ENCODE measurements around the gene TMEM26.
A peak's percentile ranks its signal among the peaks of the same experiment; 100 is the strongest.

TMEM26 gene

GRCh38 chr10:61458031-61458430 is 4.8 kb upstream of the TMEM26 start:
- FAIRE-seq: no peak

- FAIRE-seq: no peak
These were observed 3.1 kb upstream of the TMEM26 start for GRCh38 chr10:61456095-61456789.

GRCh38 chr10:61455656-61456055 is 2.5 kb upstream of the TMEM26 start:
- no peak for FAIRE-seq

GRCh38 chr10:61454541-61454940 is 1.4 kb upstream of the TMEM26 start:
- no peak for FAIRE-seq

GRCh38 chr10:61452151-61452651 is 980 bp downstream of the TMEM26 start:
- FAIRE-seq: no peak

- FAIRE-seq: no peak
These were observed 1.8 kb downstream of the TMEM26 start for GRCh38 chr10:61451357-61451756.

GRCh38 chr10:61448841-61449600 is 4.2 kb downstream of the TMEM26 start:
- no peak for FAIRE-seq

GRCh38 chr10:61448091-61448490 is 5.1 kb downstream of the TMEM26 start:
- no peak for FAIRE-seq

- no peak for FAIRE-seq
These were observed 14.0 kb downstream of the TMEM26 start for GRCh38 chr10:61439058-61439609.

- FAIRE-seq: no peak
These were observed 14.8 kb downstream of the TMEM26 start for GRCh38 chr10:61438141-61438988.

- FAIRE-seq: peak; percentile 31
These were observed 30.0 kb downstream of the TMEM26 start for GRCh38 chr10:61423178-61423577.

GRCh38 chr10:61417661-61418060 is 35.5 kb downstream of the TMEM26 start:
- no peak for FAIRE-seq

GRCh38 chr10:61415824-61416223 is 37.4 kb downstream of the TMEM26 start:
- FAIRE-seq: no peak

- FAIRE-seq: no peak
These were observed 41.5 kb downstream of the TMEM26 start for GRCh38 chr10:61411706-61412105.

- FAIRE-seq: no peak
These were observed 42.7 kb downstream of the TMEM26 start for GRCh38 chr10:61410353-61411070.

GRCh38 chr10:61409157-61409556 is 44.0 kb downstream of the TMEM26 start:
- no peak for FAIRE-seq

GRCh38 chr10:61408105-61408504 is 45.1 kb downstream of the TMEM26 start:
- no peak for FAIRE-seq

- FAIRE-seq: no peak
These were observed 46.4 kb downstream of the TMEM26 start for GRCh38 chr10:61406736-61407135.

- FAIRE-seq: no peak
These were observed 46.9 kb downstream of the TMEM26 start for GRCh38 chr10:61406242-61406641.

- no peak for FAIRE-seq
These were observed 48.4 kb downstream of the TMEM26 start for GRCh38 chr10:61404751-61405150.

GRCh38 chr10:61400524-61400923 is 52.7 kb downstream of the TMEM26 start:
- FAIRE-seq: no peak

GRCh38 chr10:61399406-61399805 is 53.8 kb downstream of the TMEM26 start:
- FAIRE-seq: no peak
